MM.1S (cell line): ENCODE data around the gene RPL34.

Source experiments
- DNase-seq: peaks from one replicate; pipeline ENCODE4 v3.0.0-alpha.2; 2015
- H2AFZ ChIP-seq: fragments of 300-600 bp; sonication (generic); 2 replicates; pipeline ENCODE4 v1.6.0; 2016; ENCODE audit warnings: antibody characterized with exemption, low read length
- H3F3A ChIP-seq: fragments of 300-600 bp; sonication (generic); 2 replicates; pipeline ENCODE4 v1.6.1; 2016; ENCODE audit warnings: mild to moderate bottlenecking, antibody characterized with exemption, low read length, moderate library complexity, mixed read lengths; ENCODE audit not compliant: insufficient read depth
- H3K27ac ChIP-seq: fragments of 300-600 bp; sonication (generic); 2 replicates; pipeline ENCODE4 v1.5.1; 2016; ENCODE audit warnings: mild to moderate bottlenecking, low read length
- H3K27me3 ChIP-seq: fragments of 300-600 bp; sonication (generic); replicated peaks from 2 replicates; pipeline ENCODE4 v1.6.0; 2016; ENCODE audit warnings: low read length; ENCODE audit not compliant: insufficient read depth
- H3K36me3 ChIP-seq: fragments of 300-600 bp; sonication (generic); replicated peaks from 2 replicates; pipeline ENCODE4 v1.6.1; 2016; ENCODE audit warnings: mild to moderate bottlenecking, low read length, mixed read lengths; ENCODE audit not compliant: insufficient read depth
- H3K4me1 ChIP-seq: fragments of 300-600 bp; sonication (generic); 2 replicates; pipeline ENCODE4 v1.6.1; 2016; ENCODE audit warnings: low read length, mixed read lengths
- H3K4me2 ChIP-seq: fragments of 300-600 bp; sonication (generic); 2 replicates; pipeline ENCODE4 v1.6.0; 2016; ENCODE audit warnings: low read depth, low read length
- H3K4me3 ChIP-seq: fragments of 300-600 bp; sonication (generic); 2 replicates; pipeline ENCODE4 v1.5.1; 2016; ENCODE audit warnings: low read length, mixed read lengths
- H3K79me2 ChIP-seq: fragments of 300-600 bp; sonication (generic); 2 replicates; pipeline ENCODE4 v1.6.1; 2016; ENCODE audit warnings: mixed run types, low read length, mixed read lengths
- H3K9ac ChIP-seq: fragments of 300-600 bp; sonication (generic); 2 replicates; pipeline ENCODE4 v1.6.1; 2016; ENCODE audit warnings: low read length, mixed read lengths
- H3K9me2 ChIP-seq: fragments of 300-600 bp; sonication (generic); replicated peaks from 2 replicates; pipeline ENCODE4 v1.6.1; 2016; ENCODE audit warnings: mild to moderate bottlenecking, low read length, mixed read lengths; ENCODE audit not compliant: insufficient read depth
- H3K9me3 ChIP-seq: fragments of 300-600 bp; sonication (generic); replicated peaks from 2 replicates; pipeline ENCODE4 v1.6.1; 2016; ENCODE audit warnings: mild to moderate bottlenecking, low read length, mixed read lengths; ENCODE audit not compliant: insufficient read depth
- H4K20me1 ChIP-seq: fragments of 300-600 bp; sonication (generic); 2 replicates; pipeline ENCODE4 v1.6.1; 2016; ENCODE audit warnings: mild to moderate bottlenecking, low read length, moderate library complexity, mixed read lengths; ENCODE audit not compliant: insufficient read depth
- CTCF ChIP-seq: fragments of 300-600 bp; sonication (generic); IDR thresholded peaks from 2 replicates; pipeline ENCODE4 v1.5.1; 2016; ENCODE audit warnings: antibody characterized with exemption, low read length, mixed read lengths
- EZH2 ChIP-seq: fragments of 300-600 bp; sonication (generic); optimal IDR thresholded peaks from 2 replicates; pipeline ENCODE3; 2017; ENCODE audit warnings: low read depth, mild to moderate bottlenecking, antibody characterized with exemption, low read length, mixed read lengths
- EZH2phosphoT487 ChIP-seq: fragments of 300-600 bp; sonication (generic); IDR thresholded peaks from 2 replicates; pipeline ENCODE4 v1.6.1; 2018; ENCODE audit warnings: antibody characterized with exemption, low read length

Gene RPL34

GRCh38 chr4:108607079-108607815, 13.1 kb upstream of the RPL34 start:
- H3F3A ChIP-seq, result no peaks in the 10 kb centered on the region
- no peaks in the 10 kb centered on the region for H4K20me1 ChIP-seq
- no peaks in the 10 kb centered on the region for H3K9me2 ChIP-seq
- H3K9ac ChIP-seq, result no peak overlapping the region
- H3K4me2 ChIP-seq, result no peak overlapping the region
- DNase-seq, result no peak
- no peaks in the 10 kb centered on the region for H3K4me1 ChIP-seq
- H3K79me2 ChIP-seq, result no peaks in the 10 kb centered on the region
- no peak overlapping the region for H3K27ac ChIP-seq
- no peak overlapping the region for H2AFZ ChIP-seq
- H3K4me3 ChIP-seq, result no peak overlapping the region
- no peaks in the 10 kb centered on the region for H3K27me3 ChIP-seq
- TF ChIP-seq CTCF, result no peak
- no peak for TF ChIP-seq EZH2
- no peak for TF ChIP-seq EZH2phosphoT487
- H3K36me3 ChIP-seq, result no peaks in the 10 kb centered on the region
- H3K9me3 ChIP-seq, result no peaks in the 10 kb centered on the region

GRCh38 chr4:108611365-108611764, 9.0 kb upstream of the RPL34 start:
- H3K27ac ChIP-seq, result no peak overlapping the region
- H3K27me3 ChIP-seq, result no peaks in the 10 kb centered on the region
- no peak for TF ChIP-seq EZH2phosphoT487
- TF ChIP-seq CTCF, result no peak
- TF ChIP-seq EZH2, result no peak
- H4K20me1 ChIP-seq, result no peaks in the 10 kb centered on the region
- no peak for DNase-seq
- H3F3A ChIP-seq, result no peaks in the 10 kb centered on the region
- no peak overlapping the region for H2AFZ ChIP-seq
- no peaks in the 10 kb centered on the region for H3K36me3 ChIP-seq
- no peaks in the 10 kb centered on the region for H3K9me2 ChIP-seq
- H3K9ac ChIP-seq, result no peak overlapping the region
- no peaks in the 10 kb centered on the region for H3K4me1 ChIP-seq
- H3K4me3 ChIP-seq, result no peak overlapping the region
- no peak overlapping the region for H3K4me2 ChIP-seq
- H3K9me3 ChIP-seq, result no peaks in the 10 kb centered on the region
- no peaks in the 10 kb centered on the region for H3K79me2 ChIP-seq

- Histone ChIP-seq H3K79me2 (no peaks in the 10 kb centered on the region), H3K4me3 (no peak overlapping the region), H3K27me3 (no peaks in the 10 kb centered on the region), H3F3A (no peaks in the 10 kb centered on the region), H3K9ac (no peak overlapping the region), H3K27ac (no peak overlapping the region), H2AFZ (no peak overlapping the region), H4K20me1 (no peaks in the 10 kb centered on the region), H3K9me2 (no peaks in the 10 kb centered on the region), H3K9me3 (no peaks in the 10 kb centered on the region), H3K4me1 (no peaks in the 10 kb centered on the region), H3K36me3 (no peaks in the 10 kb centered on the region), H3K4me2 (no peak overlapping the region)
- TF ChIP-seq EZH2phosphoT487 (no peak), EZH2 (no peak), CTCF (no peak)
- no peak for DNase-seq
Observed at GRCh38 chr4:108612365-108612764, 8.0 kb upstream of the RPL34 start.
